ENCODE results near the gene TCEA2.

- TF ChIP-seq, protein P1, sequence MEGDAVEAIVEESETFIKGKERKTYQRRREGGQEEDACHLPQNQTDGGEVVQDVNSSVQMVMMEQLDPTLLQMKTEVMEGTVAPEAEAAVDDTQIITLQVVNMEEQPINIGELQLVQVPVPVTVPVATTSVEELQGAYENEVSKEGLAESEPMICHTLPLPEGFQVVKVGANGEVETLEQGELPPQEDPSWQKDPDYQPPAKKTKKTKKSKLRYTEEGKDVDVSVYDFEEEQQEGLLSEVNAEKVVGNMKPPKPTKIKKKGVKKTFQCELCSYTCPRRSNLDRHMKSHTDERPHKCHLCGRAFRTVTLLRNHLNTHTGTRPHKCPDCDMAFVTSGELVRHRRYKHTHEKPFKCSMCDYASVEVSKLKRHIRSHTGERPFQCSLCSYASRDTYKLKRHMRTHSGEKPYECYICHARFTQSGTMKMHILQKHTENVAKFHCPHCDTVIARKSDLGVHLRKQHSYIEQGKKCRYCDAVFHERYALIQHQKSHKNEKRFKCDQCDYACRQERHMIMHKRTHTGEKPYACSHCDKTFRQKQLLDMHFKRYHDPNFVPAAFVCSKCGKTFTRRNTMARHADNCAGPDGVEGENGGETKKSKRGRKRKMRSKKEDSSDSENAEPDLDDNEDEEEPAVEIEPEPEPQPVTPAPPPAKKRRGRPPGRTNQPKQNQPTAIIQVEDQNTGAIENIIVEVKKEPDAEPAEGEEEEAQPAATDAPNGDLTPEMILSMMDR (conservative IDR thresholded peaks at IDR 0.05 in 1 of 2, IDR thresholded peaks at IDR 0.05 in 1 of 2; ENCODE audit: low read depth in 1 of 2, low read length in 2 of 2) = no peak
- TF ChIP-seq EZH2 (IDR thresholded peaks at IDR 0.05; ENCODE audit: low read length, missing control alignments) = no peak
Measured at GRCh38 chr20:64025101-64025825, 37.7 kb upstream of the TCEA2 start.

Data from fibroblast of lung (primary cell).